Umbilical cord (tissue), 2 donors: ENCODE results near the gene PROSER3. TPM values are rescaled to one million over a fixed set of nuclear protein-coding genes. Genes with fewer than 3 reads are reported as not detected.
"Not testable (repeated sequence)": the region's sequence is repeated elsewhere in the genome, so short reads cannot be mapped to it uniquely, and the experiment has no call there.

Experiments
- DNase-seq: peaks from one replicate; pipeline ENCODE4 v3.0.0-alpha.2; 2015; ENCODE audit warnings: low spot score
- total RNA-seq: library from RNA; depleted of rRNA; stranded (reverse); fragments of >200 nt; gene quantifications from one replicate; pipeline ENCODE4 v1.2.3, GENCODE V29; 2014; ENCODE audit warnings: low replicate concordance; ENCODE audit not compliant: insufficient read depth

Gene PROSER3
- total RNA-seq, 1 donor from 2014 or later: 15.9 TPM

- DNase-seq: no peak
Observed at GRCh38 chr19:35722461-35722860, 35.5 kb upstream of the PROSER3 start.

- DNase-seq: no peak
Observed at GRCh38 chr19:35722897-35723296, 35.1 kb upstream of the PROSER3 start.

- no peak for DNase-seq
Observed at GRCh38 chr19:35723671-35724070, 34.3 kb upstream of the PROSER3 start.

- not testable (repeated sequence) for DNase-seq
Observed at GRCh38 chr19:35724132-35724531, 33.8 kb upstream of the PROSER3 start.

- DNase-seq: no peak
Observed at GRCh38 chr19:35724560-35724959, 33.4 kb upstream of the PROSER3 start.

DNA sequence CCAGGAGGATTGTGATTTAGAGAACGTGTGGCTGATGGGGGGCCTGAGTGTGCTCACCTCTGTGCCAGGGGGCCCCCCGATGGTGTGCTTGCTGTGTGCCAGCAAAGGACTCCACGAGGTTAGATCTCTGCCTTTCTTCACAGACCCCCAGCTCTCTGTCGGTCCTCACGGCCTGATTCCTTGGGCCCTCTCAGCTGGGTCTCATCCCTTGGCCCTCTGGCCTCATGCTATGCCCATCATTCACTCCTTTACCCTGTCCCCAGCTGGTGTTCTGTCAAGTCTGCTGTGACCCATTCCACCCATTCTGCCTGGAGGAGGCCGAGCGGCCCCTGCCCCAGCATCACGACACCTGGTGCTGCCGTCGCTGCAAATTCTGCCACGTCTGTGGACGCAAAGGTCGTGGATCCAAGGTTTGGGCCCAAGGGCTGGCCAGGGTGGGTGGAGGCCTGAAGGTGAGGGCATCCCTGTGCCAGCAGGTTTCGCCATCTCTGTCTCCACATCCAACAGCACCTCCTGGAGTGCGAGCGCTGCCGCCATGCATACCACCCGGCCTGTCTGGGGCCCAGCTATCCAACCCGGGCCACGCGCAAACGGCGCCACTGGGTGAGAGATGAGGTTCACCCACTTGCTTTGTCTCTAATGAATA, 32.6 kb upstream of the PROSER3 start:
- no peak for DNase-seq

GRCh38 chr19:35727053-35727955, 30.7 kb upstream of the PROSER3 start:
- DNase-seq: no peak

GRCh38 chr19:35727956-35728706, 29.8 kb upstream of the PROSER3 start:
- no peak for DNase-seq

DNA sequence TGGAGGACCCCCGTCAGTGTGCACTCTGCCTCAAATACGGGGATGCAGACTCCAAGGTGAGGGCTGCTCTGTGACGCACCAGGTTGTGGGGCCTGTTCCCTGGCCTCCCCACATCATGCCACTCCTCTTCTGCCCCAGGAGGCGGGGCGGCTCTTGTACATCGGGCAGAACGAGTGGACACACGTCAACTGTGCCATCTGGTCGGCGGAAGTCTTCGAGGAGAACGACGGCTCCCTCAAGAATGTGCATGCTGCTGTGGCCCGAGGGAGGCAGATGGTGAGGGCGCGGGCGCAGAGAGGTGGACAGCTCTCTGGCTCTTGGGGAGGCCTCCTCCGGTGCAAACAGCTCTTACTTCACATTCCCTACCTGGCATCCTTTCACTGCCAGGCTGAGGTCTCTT, 29.0 kb upstream of the PROSER3 start:
- DNase-seq: no peak

DNA sequence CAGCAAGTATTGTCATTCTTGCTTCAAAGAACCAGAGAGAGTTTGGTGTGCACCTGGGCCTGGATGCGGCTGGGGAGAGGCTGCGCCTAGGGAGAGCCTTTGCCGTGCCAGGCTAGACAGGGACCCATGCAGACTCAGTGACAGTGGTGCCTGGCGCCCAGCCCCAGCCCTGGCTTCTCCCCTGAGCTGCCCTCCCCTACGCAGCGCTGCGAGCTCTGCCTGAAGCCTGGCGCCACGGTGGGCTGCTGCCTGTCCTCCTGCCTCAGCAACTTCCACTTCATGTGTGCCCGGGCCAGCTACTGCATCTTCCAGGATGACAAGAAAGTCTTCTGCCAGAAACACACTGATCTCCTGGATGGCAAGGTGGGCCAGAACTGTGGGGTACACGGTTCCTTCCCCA, 28.2 kb upstream of the PROSER3 start:
- no peak for DNase-seq

- DNase-seq: no peak
Observed at GRCh38 chr19:35730326-35730725, 27.6 kb upstream of the PROSER3 start.

DNA sequence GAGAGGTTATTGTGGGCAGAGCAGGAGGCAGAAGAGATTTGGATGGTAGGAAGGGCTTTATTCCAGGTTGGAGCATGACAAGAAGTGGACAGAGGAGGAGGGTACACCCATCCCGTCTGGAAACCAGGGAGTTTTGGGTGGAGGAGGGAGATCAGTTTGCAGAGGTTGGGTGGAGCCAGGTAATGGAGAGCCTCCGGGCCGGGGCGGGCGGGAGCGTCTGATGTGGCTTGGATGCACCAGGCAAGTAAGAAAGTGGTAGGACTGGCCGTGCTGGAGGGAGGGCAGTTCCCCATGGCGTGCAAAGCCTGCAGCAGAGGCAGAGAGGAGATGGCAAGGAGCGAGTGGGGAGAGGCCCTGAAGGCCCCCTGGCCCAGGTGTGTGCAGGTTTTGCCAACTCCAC, 26.6 kb upstream of the PROSER3 start:
- no peak for DNase-seq

DNA sequence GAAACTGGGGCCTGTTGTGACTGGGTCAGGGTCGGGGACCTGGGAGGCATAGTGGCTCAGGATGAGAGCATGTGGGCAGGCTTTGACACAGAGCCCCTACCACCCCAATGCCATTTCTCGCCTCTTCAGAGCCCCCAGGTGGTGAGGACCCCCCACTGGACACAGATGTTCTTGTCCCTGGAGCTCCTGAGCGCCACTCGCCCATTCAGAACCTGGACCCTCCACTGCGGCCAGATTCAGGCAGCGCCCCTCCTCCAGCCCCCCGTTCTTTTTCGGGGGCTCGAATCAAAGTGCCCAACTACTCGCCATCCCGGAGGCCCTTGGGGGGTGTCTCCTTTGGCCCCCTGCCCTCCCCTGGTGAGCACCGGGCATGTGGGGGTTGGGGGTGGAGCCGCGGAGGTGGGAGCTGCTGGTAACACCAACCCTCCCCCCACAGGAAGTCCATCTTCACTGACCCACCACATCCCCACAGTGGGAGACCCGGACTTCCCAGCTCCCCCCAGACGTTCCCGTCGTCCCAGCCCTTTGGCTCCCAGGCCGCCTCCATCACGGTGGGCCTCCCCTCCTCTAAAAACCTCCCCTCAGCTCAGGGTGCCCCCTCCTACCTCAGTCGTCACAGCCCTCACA, 26.1 kb upstream of the PROSER3 start:
- DNase-seq: no peak

DNA sequence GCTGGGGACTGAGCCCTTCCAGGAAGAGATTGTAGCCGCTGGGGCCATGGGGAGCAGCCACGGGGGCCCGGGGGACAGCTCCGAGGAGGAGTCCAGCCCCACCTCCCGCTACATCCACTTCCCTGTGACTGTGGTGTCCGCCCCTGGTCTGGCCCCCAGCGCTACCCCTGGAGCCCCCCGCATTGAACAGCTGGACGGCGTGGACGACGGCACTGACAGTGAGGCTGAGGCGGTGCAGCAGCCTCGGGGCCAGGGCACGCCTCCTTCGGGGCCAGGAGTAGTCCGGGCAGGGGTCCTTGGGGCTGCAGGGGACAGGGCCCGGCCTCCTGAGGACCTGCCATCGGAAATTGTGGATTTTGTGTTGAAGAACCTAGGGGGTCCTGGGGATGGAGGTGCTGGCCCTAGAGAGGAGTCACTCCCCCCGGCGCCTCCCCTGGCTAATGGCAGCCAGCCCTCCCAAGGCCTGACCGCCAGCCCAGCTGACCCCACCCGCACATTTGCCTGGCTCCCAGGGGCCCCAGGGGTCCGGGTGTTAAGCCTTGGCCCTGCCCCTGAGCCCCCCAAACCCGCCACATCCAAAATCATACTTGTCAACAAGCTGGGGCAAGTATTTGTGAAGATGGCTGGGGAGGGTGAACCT, 25.3 kb upstream of the PROSER3 start:
- DNase-seq: no peak

DNA sequence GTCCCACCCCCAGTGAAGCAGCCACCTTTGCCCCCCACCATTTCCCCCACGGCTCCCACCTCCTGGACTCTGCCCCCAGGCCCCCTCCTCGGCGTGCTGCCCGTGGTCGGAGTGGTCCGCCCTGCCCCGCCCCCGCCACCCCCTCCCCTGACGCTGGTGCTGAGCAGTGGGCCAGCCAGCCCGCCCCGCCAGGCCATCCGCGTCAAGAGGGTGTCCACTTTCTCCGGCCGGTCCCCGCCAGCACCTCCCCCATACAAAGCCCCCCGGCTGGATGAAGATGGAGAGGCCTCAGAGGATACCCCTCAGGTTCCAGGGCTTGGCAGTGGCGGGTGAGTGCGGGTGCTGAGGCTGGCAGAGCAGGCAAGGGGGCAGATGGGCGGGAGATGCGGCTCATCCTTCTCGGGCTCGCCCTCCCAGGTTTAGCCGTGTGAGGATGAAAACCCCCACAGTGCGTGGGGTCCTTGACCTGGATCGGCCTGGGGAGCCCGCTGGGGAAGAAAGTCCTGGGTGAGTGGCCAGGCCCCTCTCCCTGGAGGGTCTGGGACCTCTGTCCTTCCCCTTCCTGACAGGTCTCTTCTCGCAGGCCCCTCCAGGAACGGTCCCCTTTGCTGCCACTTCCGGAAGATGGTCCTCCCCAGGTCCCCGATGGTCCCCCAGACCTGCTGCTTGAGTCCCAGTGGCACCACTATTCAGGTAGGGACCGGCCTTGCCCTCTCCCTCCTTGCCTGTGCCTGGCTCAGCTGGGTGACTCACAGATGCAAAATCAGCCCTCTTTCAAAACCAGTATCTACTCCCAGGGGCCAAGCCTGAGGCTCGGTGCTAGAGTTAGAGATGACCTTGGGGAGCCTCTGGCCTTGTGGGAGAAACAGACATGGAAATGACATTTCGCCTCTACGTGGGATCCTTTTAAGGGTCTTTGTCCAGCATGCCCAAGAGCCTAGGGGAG, 24.5 kb upstream of the PROSER3 start:
- DNase-seq: no peak

DNA sequence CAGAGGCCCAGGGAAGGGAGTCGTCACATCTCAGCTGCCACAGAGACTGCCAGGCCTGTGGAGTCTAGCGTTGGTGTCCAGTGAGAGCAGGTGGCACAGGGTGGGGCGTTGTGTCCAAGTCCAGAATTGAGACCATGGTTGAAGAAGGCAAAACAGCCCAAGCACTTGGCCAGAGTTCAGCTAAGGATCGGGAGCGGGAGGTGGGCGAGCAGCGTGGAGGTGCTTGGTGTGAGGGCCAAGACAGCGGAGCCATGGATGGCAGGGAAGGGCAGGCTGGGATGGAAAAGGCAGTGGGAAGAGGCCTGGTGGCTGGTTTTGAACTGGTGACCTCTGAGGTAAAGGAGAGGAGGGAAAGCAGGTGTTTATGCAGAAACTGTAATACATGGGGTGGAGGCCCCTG, 23.7 kb upstream of the PROSER3 start:
- DNase-seq: no peak

- DNase-seq: no peak
Observed at GRCh38 chr19:35734889-35735288, 23.1 kb upstream of the PROSER3 start.

DNA sequence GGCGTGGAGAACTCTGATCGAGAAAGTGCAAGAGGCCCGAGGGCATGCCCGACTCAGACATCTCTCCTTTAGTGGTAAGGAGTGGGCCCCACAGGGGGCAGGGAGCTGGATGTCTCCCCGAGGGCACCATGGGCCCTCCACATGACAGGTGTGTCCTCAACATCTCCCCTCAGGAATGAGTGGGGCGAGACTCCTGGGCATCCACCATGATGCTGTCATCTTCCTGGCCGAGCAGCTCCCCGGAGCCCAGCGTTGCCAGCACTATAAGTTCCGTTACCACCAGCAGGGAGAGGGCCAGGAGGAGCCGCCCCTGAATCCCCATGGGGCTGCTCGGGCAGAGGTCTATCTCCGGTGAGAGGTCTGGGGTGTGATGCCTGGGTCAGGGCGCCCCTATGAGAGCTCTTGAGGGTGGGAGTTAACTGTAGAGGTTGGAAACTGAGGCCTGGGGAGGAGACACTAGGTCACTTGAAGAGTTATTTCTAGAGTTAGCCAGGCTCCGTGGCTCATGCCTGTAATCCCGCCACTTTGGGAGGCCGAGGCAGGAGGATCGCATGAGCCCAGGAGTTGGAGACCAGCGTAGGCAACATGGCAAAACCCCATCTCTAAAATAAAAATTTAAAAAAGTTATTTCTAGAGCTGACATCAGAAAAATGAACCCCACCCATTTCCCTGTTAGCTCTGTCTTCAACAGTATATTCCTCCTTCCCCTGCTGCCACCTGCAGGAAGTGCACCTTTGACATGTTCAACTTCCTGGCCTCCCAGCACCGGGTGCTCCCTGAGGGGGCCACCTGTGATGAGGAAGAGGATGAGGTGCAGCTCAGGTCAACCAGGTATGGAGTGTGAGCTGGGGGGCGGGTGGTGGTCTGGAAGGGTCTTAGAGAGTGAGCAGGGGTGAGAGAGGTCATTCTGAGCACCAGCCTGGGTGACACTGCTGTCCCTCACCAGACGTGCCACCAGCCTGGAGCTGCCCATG, 20.8 kb upstream of the PROSER3 start:
- no peak for DNase-seq
